GM12878 (cell line): ENCODE measurements around the gene LRRC40. TPM values are rescaled to one million over a fixed set of nuclear protein-coding genes. Genes with fewer than 3 reads are reported as not detected.

Source experiments
- ATAC-seq: fragments of 200-7000 bp; cut with Tn5 transposase; 3 replicates; pipeline ENCODE4 v1.9.1; 2020; ENCODE audit warnings: mild to moderate bottlenecking, moderate library complexity
- BruUV-seq: library from RNA; stranded (reverse); fragments of 400-500 nt; replicated peaks from 2 replicates; lab custom pipeline; 2021; lab: Mats Ljungman, UMichigan
- CTCF ChIA-PET: fragments of 300-600 bp; sonication (Branson Sonifier 250); formaldehyde crosslinking; extraction: SDS; loops from one replicate; lab custom pipeline; 2021; ENCODE audit warnings: inconsistent platforms; lab: Yijun Ruan, JAX
- POLR2A ChIA-PET: fragments of 350-600 bp; formaldehyde crosslinking; extraction: SDS; loops from one replicate; lab custom pipeline; 2021; ENCODE audit warnings: inconsistent platforms; lab: Charles Lee
- RAD21 ChIA-PET: fragments of 300-600 bp; sonication (Branson Sonifier 250); formaldehyde crosslinking; loops from one replicate; lab custom pipeline; 2023; ENCODE audit warnings: antibody characterized with exemption; ENCODE audit not compliant: unreplicated experiment; lab: Charles Lee
- SMC1A ChIA-PET: fragments of 300-600 bp; sonication (Branson Sonifier 250); formaldehyde crosslinking; loops from one replicate; lab custom pipeline; 2023; ENCODE audit not compliant: unreplicated experiment, uncharacterized antibody; lab: Charles Lee
- DNase-seq: peaks from one replicate; pipeline ENCODE4 v3.0.0-alpha.2; 2011; ENCODE audit warnings: low read depth, low spot score
- FAIRE-seq: peaks from 3 replicates; lab custom pipeline; 2011; peaks lifted over from hg19 to GRCh38; lab: Jason Lieb, UNC
- H2AFZ ChIP-seq: 2 replicates; pipeline ENCODE4 v1.6.0; 2011; ENCODE audit warnings: low read depth, low read length, control low read depth; ENCODE audit not compliant: control insufficient read depth
- H3K27ac ChIP-seq: 2 replicates; pipeline ENCODE4 v1.5.1; 2011; ENCODE audit warnings: control low read depth; ENCODE audit not compliant: control insufficient read depth, insufficient read depth
- H3K27me3 ChIP-seq, 2 experiments: replicated peaks in 1 of 2; 2 replicates each; pipeline versions ENCODE4 v1.6.0 to v1.6.1; 2011; ENCODE audit warnings: low read length in 1 of 2; ENCODE audit not compliant: control insufficient read depth in 2 of 2, insufficient read depth in 2 of 2
- H3K36me3 ChIP-seq, 2 experiments: 2 replicates each; pipeline ENCODE4 v1.5.1; 2011; ENCODE audit warnings: low read length in 1 of 2; ENCODE audit not compliant: control insufficient read depth in 2 of 2, insufficient read depth in 2 of 2
- H3K4me1 ChIP-seq: 2 replicates; pipeline ENCODE4 v1.6.1; 2011; ENCODE audit warnings: mild to moderate bottlenecking, low read length, moderate library complexity, mixed read lengths; ENCODE audit not compliant: control insufficient read depth, insufficient read depth
- H3K4me2 ChIP-seq: 2 replicates; pipeline ENCODE4 v1.6.0; 2011; ENCODE audit warnings: control low read depth; ENCODE audit not compliant: control insufficient read depth, insufficient read depth
- H3K4me3 ChIP-seq: fragments of 200-600 bp; sonication (generic); 2 replicates; pipeline ENCODE4 v1.5.1; 2016
- H3K79me2 ChIP-seq: 2 replicates; pipeline ENCODE4 v1.6.0; 2011; ENCODE audit warnings: low read length; ENCODE audit not compliant: control insufficient read depth, insufficient read depth
- H3K9ac ChIP-seq: 2 replicates; pipeline ENCODE4 v1.8.0; 2011; ENCODE audit warnings: low read length, control low read depth, mixed read lengths; ENCODE audit not compliant: control insufficient read depth, insufficient read depth
- H3K9me3 ChIP-seq: replicated peaks from 3 replicates; pipeline ENCODE4 v1.5.1; 2011; ENCODE audit warnings: mild to moderate bottlenecking, low read length; ENCODE audit not compliant: control insufficient read depth, insufficient read depth
- H4K20me1 ChIP-seq: 2 replicates; pipeline ENCODE4 v1.6.0; 2011; ENCODE audit not compliant: control insufficient read depth, insufficient read depth
- CHD4 ChIP-seq: fragments of 200-600 bp; sonication (generic); IDR thresholded peaks from 2 replicates; pipeline ENCODE4 v1.6.1; 2016; ENCODE audit warnings: mild to moderate bottlenecking
- EED ChIP-seq: sonication (generic); IDR thresholded peaks from 2 replicates; pipeline ENCODE4 v1.6.1; 2016; ENCODE audit warnings: antibody characterized with exemption, low read depth
- EZH2 ChIP-seq: IDR thresholded peaks from 2 replicates; pipeline ENCODE4 v1.6.1; 2012; ENCODE audit warnings: low read depth, mild to moderate bottlenecking, control low read depth, inconsistent platforms, low read length, borderline replicate concordance; ENCODE audit not compliant: control insufficient read depth
- HDAC2 ChIP-seq: fragments of 200-600 bp; sonication (generic); IDR thresholded peaks from 2 replicates; pipeline ENCODE4 v1.6.1; 2017
- IKZF1 ChIP-seq: fragments of 450-650 bp; conservative IDR thresholded peaks from 2 replicates; pipeline ENCODE4 v1.6.1; 2017; ENCODE audit warnings: antibody characterized with exemption, mild to moderate bottlenecking
- NFYA ChIP-seq: IDR thresholded peaks from 2 replicates; pipeline ENCODE4 v1.6.1; 2011; ENCODE audit warnings: low read depth, mild to moderate bottlenecking, low read length, improper control_type of control experiment, borderline replicate concordance
- POLR2AphosphoS5 ChIP-seq: IDR thresholded peaks from 2 replicates; pipeline ENCODE4 v1.6.1; 2011; ENCODE audit warnings: mild to moderate bottlenecking, low read length, inconsistent platforms
- SREBF1 ChIP-seq: IDR thresholded peaks from 2 replicates; pipeline ENCODE4 v1.6.1; 2012; ENCODE audit warnings: mild to moderate bottlenecking, low read length
- TARDBP ChIP-seq: IDR thresholded peaks from 2 replicates; pipeline ENCODE4 v1.6.1; 2016; ENCODE audit warnings: borderline replicate concordance
- ZNF24 ChIP-seq: fragments of 450-650 bp; IDR thresholded peaks from 2 replicates; pipeline ENCODE4 v1.6.1; 2017; ENCODE audit warnings: antibody characterized with exemption, mild to moderate bottlenecking
- WGBS: methylation state at CpG from one replicate; pipeline ENCODE4 v1.1.6; 2016; ENCODE audit warnings: low lambda C conversion rate; ENCODE audit not compliant: insufficient replicate concordance, insufficient coverage; ENCODE audit errors: missing lambda C conversion rate; 5-methylcytosine and 5-hydroxymethylcytosine counted together
- in situ Hi-C: fragments of 300-500 bp; cut with MboI; formaldehyde crosslinking; loops from 9 replicates; pipeline ENCODE4 v1.14.3; 2018; ENCODE audit warnings: mixed read lengths
- intact Hi-C: fragments of 100-400 bp; cut with micrococcal nuclease; formaldehyde crosslinking; loops from one replicate; pipeline ENCODE4 v1.14.2; 2022; ENCODE audit not compliant: unreplicated experiment
- polyA plus RNA-seq, 11 experiments: library from polyadenylated mRNA; depleted of rRNA in 4 of 11; unstranded in 6 of 11; stranded (reverse) in 5 of 11; fragments of >200 nt; fragmentation: Nextera tagmentation in 4 of 11; fragmentation: Illumina TruSeq in 1 of 11; extraction: Ambion mirVana in 4 of 11; extraction: Trizol in 1 of 11; gene quantifications; 1 replicate in 1 of 11; 2 replicates in 10 of 11; pipeline versions ENCODE4 v1.2.1 to v1.2.3, GENCODE V29; 2011 to 2016; ENCODE audit warnings: inconsistent platforms in 2 of 11, missing spikeins in 2 of 11, low read depth in 1 of 11
- small RNA-seq: library from RNA; depleted of rRNA; stranded (forward); fragments of <200 nt; gene quantifications from one replicate; pipeline ENCODE3, GENCODE V24; 2014
- total RNA-seq, 4 experiments: library from RNA; depleted of rRNA in 3 of 4; stranded (reverse); fragments of >200 nt in 3 of 4; fragmentation: Illumina TruSeq in 1 of 4; extraction: Trizol in 1 of 4; gene quantifications; 2 replicates each; pipeline versions ENCODE4 v1.2.1 to v1.2.3, GENCODE V29; 2013 to 2021
- TF ChIP-seq, protein P1 (sequence below): IDR thresholded peaks from 2 replicates; pipeline ENCODE4 v1.6.1; 2011; ENCODE audit warnings: borderline replicate concordance, low read depth, mild to moderate bottlenecking, moderate library complexity, low read length; ENCODE audit not compliant: insufficient read depth, poor library complexity, severe bottlenecking
- TF ChIP-seq, protein P2 (sequence below): fragments of 450-650 bp; IDR thresholded peaks from 2 replicates; pipeline ENCODE4 v1.6.1; 2017; ENCODE audit warnings: mild to moderate bottlenecking, moderate library complexity

Gene LRRC40
- total and polyA plus RNA-seq, 10 of the 15 experiments (the other 5 are each of a cell fraction or from before 2014, with no cell fraction given) = 19.5 to 44.3 (median 30.9) TPM

- RAD21 ChIA-PET = no interaction called here
- Histone ChIP-seq H3K27ac (no peak overlapping the region), H3K9ac (no peak overlapping the region), H4K20me1 (no peaks in the 10 kb centered on the region), H3K4me1 (no peaks in the 10 kb centered on the region), H3K79me2 (no peaks in the 10 kb centered on the region), H2AFZ (no peak overlapping the region), H3K4me3 (no peak overlapping the region), H3K4me2 (no peak overlapping the region), H3K27me3 (no peaks in the 10 kb centered on the region), H3K36me3 (no peaks in the 10 kb centered on the region), H3K9me3 (no peaks in the 10 kb centered on the region)
- intact Hi-C loops = no loop called here
- FAIRE-seq = no peak
- 0% methylated on average over 2 of the region's 2 CpGs for WGBS
- SMC1A ChIA-PET = no interaction called here
- CTCF ChIA-PET = no interaction called here
- no peak for ATAC-seq
- no peak for TF ChIP-seq CHD4
- TF ChIP-seq, protein P1, sequence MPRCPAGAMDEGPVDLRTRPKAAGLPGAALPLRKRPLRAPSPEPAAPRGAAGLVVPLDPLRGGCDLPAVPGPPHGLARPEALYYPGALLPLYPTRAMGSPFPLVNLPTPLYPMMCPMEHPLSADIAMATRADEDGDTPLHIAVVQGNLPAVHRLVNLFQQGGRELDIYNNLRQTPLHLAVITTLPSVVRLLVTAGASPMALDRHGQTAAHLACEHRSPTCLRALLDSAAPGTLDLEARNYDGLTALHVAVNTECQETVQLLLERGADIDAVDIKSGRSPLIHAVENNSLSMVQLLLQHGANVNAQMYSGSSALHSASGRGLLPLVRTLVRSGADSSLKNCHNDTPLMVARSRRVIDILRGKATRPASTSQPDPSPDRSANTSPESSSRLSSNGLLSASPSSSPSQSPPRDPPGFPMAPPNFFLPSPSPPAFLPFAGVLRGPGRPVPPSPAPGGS = no peak
- TF ChIP-seq POLR2AphosphoS5 = no peak
- TF ChIP-seq IKZF1 = no peak
- no peak for TF ChIP-seq SREBF1
- no peak for TF ChIP-seq ZNF24
- TF ChIP-seq, protein P2, sequence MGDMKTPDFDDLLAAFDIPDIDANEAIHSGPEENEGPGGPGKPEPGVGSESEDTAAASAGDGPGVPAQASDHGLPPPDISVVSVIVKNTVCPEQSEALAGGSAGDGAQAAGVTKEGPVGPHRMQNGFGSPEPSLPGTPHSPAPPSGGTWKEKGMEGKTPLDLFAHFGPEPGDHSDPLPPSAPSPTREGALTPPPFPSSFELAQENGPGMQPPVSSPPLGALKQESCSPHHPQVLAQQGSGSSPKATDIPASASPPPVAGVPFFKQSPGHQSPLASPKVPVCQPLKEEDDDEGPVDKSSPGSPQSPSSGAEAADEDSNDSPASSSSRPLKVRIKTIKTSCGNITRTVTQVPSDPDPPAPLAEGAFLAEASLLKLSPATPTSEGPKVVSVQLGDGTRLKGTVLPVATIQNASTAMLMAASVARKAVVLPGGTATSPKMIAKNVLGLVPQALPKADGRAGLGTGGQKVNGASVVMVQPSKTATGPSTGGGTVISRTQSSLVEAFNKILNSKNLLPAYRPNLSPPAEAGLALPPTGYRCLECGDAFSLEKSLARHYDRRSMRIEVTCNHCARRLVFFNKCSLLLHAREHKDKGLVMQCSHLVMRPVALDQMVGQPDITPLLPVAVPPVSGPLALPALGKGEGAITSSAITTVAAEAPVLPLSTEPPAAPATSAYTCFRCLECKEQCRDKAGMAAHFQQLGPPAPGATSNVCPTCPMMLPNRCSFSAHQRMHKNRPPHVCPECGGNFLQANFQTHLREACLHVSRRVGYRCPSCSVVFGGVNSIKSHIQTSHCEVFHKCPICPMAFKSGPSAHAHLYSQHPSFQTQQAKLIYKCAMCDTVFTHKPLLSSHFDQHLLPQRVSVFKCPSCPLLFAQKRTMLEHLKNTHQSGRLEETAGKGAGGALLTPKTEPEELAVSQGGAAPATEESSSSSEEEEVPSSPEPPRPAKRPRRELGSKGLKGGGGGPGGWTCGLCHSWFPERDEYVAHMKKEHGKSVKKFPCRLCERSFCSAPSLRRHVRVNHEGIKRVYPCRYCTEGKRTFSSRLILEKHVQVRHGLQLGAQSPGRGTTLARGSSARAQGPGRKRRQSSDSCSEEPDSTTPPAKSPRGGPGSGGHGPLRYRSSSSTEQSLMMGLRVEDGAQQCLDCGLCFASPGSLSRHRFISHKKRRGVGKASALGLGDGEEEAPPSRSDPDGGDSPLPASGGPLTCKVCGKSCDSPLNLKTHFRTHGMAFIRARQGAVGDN = no peak
- TF ChIP-seq TARDBP = no peak
- TF ChIP-seq NFYA = no peak
- TF ChIP-seq EZH2 = no peak
- no peak for TF ChIP-seq EED
- no peak for TF ChIP-seq HDAC2
- BruUV-seq = no TSS peak
- no peak for DNase-seq
- in situ Hi-C loops = no loop called here
- POLR2A ChIA-PET = no interaction called here
Measured at GRCh38 chr1:70101231-70101630, 104.1 kb downstream of the LRRC40 start.

Small RNA genes within 50 kb of the gene (small RNA-seq; reads per million reads assigned to genes)
- not detected for gene RN7SL242P

Other genes starting within 250 kb of the LRRC40 start
- 143 and 161 TPM in 2 replicates for gene SRSF11, start 15.8 kb upstream of the LRRC40 start, total RNA-seq (2014; rRNA removed)
- gene SRSF11, start 15.8 kb upstream of the LRRC40 start, total RNA-seq (2014; rRNA removed; fragmentation: Illumina TruSeq; extraction: Trizol) = 206 and 215 TPM in 2 replicates
- 139 and 144 TPM in 2 replicates for gene SRSF11, start 15.8 kb upstream of the LRRC40 start, total RNA-seq (2021)
- 424 and 447 TPM in 2 replicates for gene SRSF11, start 15.8 kb upstream of the LRRC40 start, polyA plus RNA-seq (2011; rRNA removed)
- gene SRSF11, start 15.8 kb upstream of the LRRC40 start, polyA plus RNA-seq (2014; fragmentation: Illumina TruSeq; extraction: Trizol) = 267 and 397 TPM in 2 replicates
- gene SRSF11, start 15.8 kb upstream of the LRRC40 start, polyA plus RNA-seq (2014; fragmentation: Nextera tagmentation; extraction: Ambion mirVana) = 100 to 1,000 TPM in 1 of 2 experiments, 10 to 100 TPM in 1; 83.0 to 109 TPM
- gene SRSF11, start 15.8 kb upstream of the LRRC40 start, polyA plus RNA-seq (2014; rRNA removed) = 185 and 210 TPM in 2 replicates
- 100 to 1,000 TPM; 207 to 219 TPM for gene SRSF11, start 15.8 kb upstream of the LRRC40 start, polyA plus RNA-seq (2016; fragmentation: Nextera tagmentation; extraction: Ambion mirVana)
- gene ANKRD13C, start 149.1 kb upstream of the LRRC40 start, total RNA-seq (2014; rRNA removed) = 15.6 and 20.0 TPM in 2 replicates
- 20.4 and 21.2 TPM in 2 replicates for gene ANKRD13C, start 149.1 kb upstream of the LRRC40 start, total RNA-seq (2014; rRNA removed; fragmentation: Illumina TruSeq; extraction: Trizol)
- 14.3 and 15.3 TPM in 2 replicates for gene ANKRD13C, start 149.1 kb upstream of the LRRC40 start, total RNA-seq (2021)
- 9.5 and 18.8 TPM in 2 replicates for gene ANKRD13C, start 149.1 kb upstream of the LRRC40 start, polyA plus RNA-seq (2011; rRNA removed)
- 13.9 and 17.6 TPM in 2 replicates for gene ANKRD13C, start 149.1 kb upstream of the LRRC40 start, polyA plus RNA-seq (2014; fragmentation: Illumina TruSeq; extraction: Trizol)
- gene ANKRD13C, start 149.1 kb upstream of the LRRC40 start, polyA plus RNA-seq (2014; fragmentation: Nextera tagmentation; extraction: Ambion mirVana) = 1 to 10 TPM; 3.7 to 5.1 TPM
- gene ANKRD13C, start 149.1 kb upstream of the LRRC40 start, polyA plus RNA-seq (2014; rRNA removed) = 8.7 and 9.7 TPM in 2 replicates
- gene ANKRD13C, start 149.1 kb upstream of the LRRC40 start, polyA plus RNA-seq (2016; fragmentation: Nextera tagmentation; extraction: Ambion mirVana) = 10 to 100 TPM; 24.3 to 24.4 TPM
- 6.3 and 6.6 TPM in 2 replicates for gene CTH, start 205.7 kb upstream of the LRRC40 start, total RNA-seq (2014; rRNA removed)
- gene CTH, start 205.7 kb upstream of the LRRC40 start, total RNA-seq (2014; rRNA removed; fragmentation: Illumina TruSeq; extraction: Trizol) = 8.0 and 9.5 TPM in 2 replicates
- 7.2 and 8.8 TPM in 2 replicates for gene CTH, start 205.7 kb upstream of the LRRC40 start, total RNA-seq (2021)
- 17.5 and 26.1 TPM in 2 replicates for gene CTH, start 205.7 kb upstream of the LRRC40 start, polyA plus RNA-seq (2011; rRNA removed)
- 11.0 and 12.9 TPM in 2 replicates for gene CTH, start 205.7 kb upstream of the LRRC40 start, polyA plus RNA-seq (2014; fragmentation: Illumina TruSeq; extraction: Trizol)
- gene CTH, start 205.7 kb upstream of the LRRC40 start, polyA plus RNA-seq (2014; fragmentation: Nextera tagmentation; extraction: Ambion mirVana) = 10 to 100 TPM in 1 of 2 experiments, 1 to 10 TPM in 1; 9.8 to 12.5 TPM
- gene CTH, start 205.7 kb upstream of the LRRC40 start, polyA plus RNA-seq (2014; rRNA removed) = 8.0 TPM in 2 replicates
- 10 to 100 TPM; 12.5 to 13.5 TPM for gene CTH, start 205.7 kb upstream of the LRRC40 start, polyA plus RNA-seq (2016; fragmentation: Nextera tagmentation; extraction: Ambion mirVana)